GM12878 (cell line): ENCODE measurements around the gene PPP1R15A.
"Not testable (repeated sequence)": the region's sequence is repeated elsewhere in the genome, so short reads cannot be mapped to it uniquely, and the experiment has no call there.

Experiments used
- ATF7 ChIP-seq: fragments of 450-650 bp; IDR thresholded peaks from 2 replicates; pipeline ENCODE4 v1.6.1; 2016; ENCODE audit warnings: low read depth, mild to moderate bottlenecking
- CHD1 ChIP-seq: IDR thresholded peaks from 2 replicates; pipeline ENCODE4 v1.6.1; 2012; ENCODE audit warnings: low read depth, low read length, improper control_type of control experiment
- CREB1 ChIP-seq: IDR thresholded peaks from 2 replicates; pipeline ENCODE4 v1.6.1; 2012; ENCODE audit warnings: low read depth, mild to moderate bottlenecking, inconsistent platforms
- GABPA ChIP-seq: IDR thresholded peaks from 2 replicates; pipeline ENCODE4 v1.6.1; 2014; ENCODE audit warnings: antibody characterized with exemption, low read depth, mild to moderate bottlenecking, inconsistent platforms
- JUNB ChIP-seq: IDR thresholded peaks from 2 replicates; pipeline ENCODE4 v1.6.1; 2016; ENCODE audit warnings: antibody characterized with exemption, mild to moderate bottlenecking
- NRF1 ChIP-seq: conservative IDR thresholded peaks from 2 replicates; pipeline ENCODE4 v1.6.1; 2011; ENCODE audit warnings: mild to moderate bottlenecking, low read depth, low read length, improper control_type of control experiment
- POLR2AphosphoS5 ChIP-seq: IDR thresholded peaks from 2 replicates; pipeline ENCODE4 v1.6.1; 2011; ENCODE audit warnings: mild to moderate bottlenecking, low read length, inconsistent platforms
- RB1 ChIP-seq: fragments of 450-650 bp; formaldehyde crosslinking; IDR thresholded peaks from 2 replicates; pipeline ENCODE4 v1.6.1; 2017; ENCODE audit warnings: mild to moderate bottlenecking, borderline replicate concordance
- REST ChIP-seq: IDR thresholded peaks from 2 replicates; pipeline ENCODE4 v1.6.1; 2012; ENCODE audit warnings: mild to moderate bottlenecking, low read depth, low read length
- SIN3A ChIP-seq: IDR thresholded peaks from 2 replicates; pipeline ENCODE4 v1.6.1; 2012; ENCODE audit warnings: low read depth, low read length, improper control_type of control experiment
- ZNF207 ChIP-seq: fragments of 450-650 bp; IDR thresholded peaks from 2 replicates; pipeline ENCODE4 v1.6.1; 2014; ENCODE audit warnings: antibody characterized with exemption, mild to moderate bottlenecking, borderline replicate concordance

DNA sequence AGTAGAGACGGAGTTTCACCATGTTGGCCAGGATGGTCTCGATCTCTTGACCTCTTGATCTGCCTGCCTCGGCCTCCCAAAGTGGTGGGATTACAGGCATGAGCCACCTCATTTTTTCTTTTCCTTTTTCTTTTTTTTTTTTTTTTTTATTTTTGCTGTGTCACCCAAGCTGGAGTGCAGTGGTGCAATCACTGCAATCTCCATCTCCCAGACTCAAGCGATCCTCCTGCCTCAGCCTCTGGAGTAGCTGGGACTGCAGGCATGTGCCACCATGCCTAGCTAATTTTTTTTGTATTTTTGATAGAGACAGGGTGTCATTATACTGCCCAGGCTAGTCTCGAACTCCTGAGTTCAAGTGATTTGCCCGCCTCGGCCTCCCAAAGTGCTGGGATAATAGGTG lies 30.1 kb downstream of the PPP1R15A start:
- TF ChIP-seq REST, CREB1, NRF1, GABPA, RB1, ATF7, ZNF207, SIN3A, JUNB, POLR2AphosphoS5, CHD1: not testable (repeated sequence)
